T-helper 2 cell treated with Interferon-gamma antibody and Interleukin-4, amounts not matched to agents 100 ng/mL and 5 ng/mL, for 36 hours (primary cell): Measurements from ENCODE around the gene SCGB1A1. TPM values are rescaled to one million over a fixed set of nuclear protein-coding genes. Genes with fewer than 3 reads are reported as not detected.
"Not testable (repeated sequence)": the region's sequence is repeated elsewhere in the genome, so short reads cannot be mapped to it uniquely, and the experiment has no call there.

Experiments
- intact Hi-C: fragments of 100-400 bp; cut with micrococcal nuclease; formaldehyde crosslinking; loops from one replicate; pipeline ENCODE4 v1.15.1; 2023
- total RNA-seq: library from RNA; stranded (reverse); gene quantifications from 2 replicates; pipeline ENCODE4 v1.2.3, GENCODE V29; 2022

The SCGB1A1 gene
- total RNA-seq: not detected in 2 replicates

GRCh38 chr11:62418733-62419132, at the start of gene SCGB1A1:
Gene SCGB1A1, plus strand, starts transcription at chr11:62419033. Its CDS starts 63 bp downstream, at chr11:62419096.
- intact Hi-C loops: no loop called here

GRCh38 chr11:62370743-62371440, 47.9 kb upstream of the SCGB1A1 start:
- intact Hi-C loops: loop anchor here (10.0 kb wide), 1 partner anchor 156 kb away; no protein-coding TSS in a partner anchor

DNA sequence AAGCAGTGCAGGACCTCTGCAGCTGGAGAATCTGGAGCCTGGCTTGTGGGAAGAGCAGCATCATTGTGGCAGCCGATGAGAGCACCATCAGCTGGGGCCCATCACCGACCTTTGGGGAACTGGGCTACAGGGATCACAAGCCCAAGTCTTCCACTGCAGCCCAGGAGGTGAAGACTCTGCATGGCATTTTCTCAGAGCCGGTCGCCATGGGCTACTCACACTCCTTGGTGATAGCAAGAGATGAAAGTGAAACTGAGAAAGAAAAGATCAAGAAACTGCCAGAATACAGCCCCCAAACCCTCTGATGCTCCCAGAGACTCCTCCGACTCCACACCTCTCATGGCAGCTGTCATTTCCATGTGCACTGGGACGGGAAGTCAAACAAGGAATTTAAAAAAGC, 46.0 kb upstream of the SCGB1A1 start:
- intact Hi-C loops: loop anchor here (10.0 kb wide), 1 partner anchor 158 kb away; no protein-coding TSS in a partner anchor

GRCh38 chr11:62373464-62374119, 45.2 kb upstream of the SCGB1A1 start:
- intact Hi-C loops: loop anchor here (10.0 kb wide), 1 partner anchor 159 kb away; no protein-coding TSS in a partner anchor

- intact Hi-C loops: loop anchor here (10.0 kb wide), 1 partner anchor 160 kb away; no protein-coding TSS in a partner anchor
Observed at GRCh38 chr11:62374801-62375200, 44.0 kb upstream of the SCGB1A1 start.

GRCh38 chr11:62378459-62379063, 40.3 kb upstream of the SCGB1A1 start:
- intact Hi-C loops: loop anchor here (1.0 to 10.0 kb wide), 3 partner anchors 38 to 208 kb away; no protein-coding TSS in a partner anchor

- intact Hi-C loops: loop anchor here (2.0 to 10.0 kb wide), 2 partner anchors 165 to 209 kb away; no protein-coding TSS in a partner anchor
Observed at GRCh38 chr11:62379586-62379985, 39.2 kb upstream of the SCGB1A1 start.

DNA sequence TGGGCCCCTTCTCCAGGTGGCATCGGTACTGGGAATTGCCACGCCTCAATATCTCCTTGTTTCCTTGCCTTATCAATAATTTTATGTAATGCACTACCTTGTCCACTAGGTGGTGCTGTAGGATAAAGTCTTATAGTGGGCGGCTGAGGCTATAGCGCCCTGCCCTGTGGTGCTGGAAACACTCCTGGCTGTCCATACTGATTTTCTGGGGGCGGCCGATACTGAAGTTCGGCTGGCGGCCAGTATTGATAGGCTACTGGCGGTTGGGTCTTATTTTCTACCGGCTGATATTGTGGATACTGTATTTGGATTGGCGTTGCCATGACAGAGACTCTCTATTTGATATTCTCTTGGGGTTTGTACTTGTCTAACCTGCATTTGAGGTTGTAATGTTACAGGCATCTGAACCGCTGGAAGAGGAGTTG, 38.0 kb upstream of the SCGB1A1 start:
- intact Hi-C loops: loop anchor here (2.0 kb wide), 1 partner anchor 314 kb away; no protein-coding TSS in a partner anchor

- intact Hi-C loops: no loop called here
Observed at GRCh38 chr11:62383822-62384221, 35.0 kb upstream of the SCGB1A1 start.

DNA sequence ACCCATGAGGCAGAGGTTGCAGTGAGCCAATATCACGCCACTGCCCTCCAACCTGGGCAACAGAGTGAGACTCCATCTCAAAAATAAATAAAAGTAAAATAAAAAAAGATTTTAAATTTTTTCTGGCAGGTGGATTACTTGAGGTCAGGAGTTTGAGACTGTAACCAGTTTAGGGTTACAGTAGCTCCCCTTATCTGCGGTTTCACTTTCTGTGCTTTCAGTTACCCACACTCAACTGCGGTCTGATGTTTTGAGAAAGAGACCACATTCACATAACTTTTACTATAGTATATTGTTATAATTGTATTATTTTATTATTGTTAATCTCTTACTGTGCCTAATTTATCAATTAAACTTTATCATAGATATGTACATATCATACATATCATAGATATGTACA, 32.8 kb upstream of the SCGB1A1 start:
- intact Hi-C loops: not testable (repeated sequence)

DNA sequence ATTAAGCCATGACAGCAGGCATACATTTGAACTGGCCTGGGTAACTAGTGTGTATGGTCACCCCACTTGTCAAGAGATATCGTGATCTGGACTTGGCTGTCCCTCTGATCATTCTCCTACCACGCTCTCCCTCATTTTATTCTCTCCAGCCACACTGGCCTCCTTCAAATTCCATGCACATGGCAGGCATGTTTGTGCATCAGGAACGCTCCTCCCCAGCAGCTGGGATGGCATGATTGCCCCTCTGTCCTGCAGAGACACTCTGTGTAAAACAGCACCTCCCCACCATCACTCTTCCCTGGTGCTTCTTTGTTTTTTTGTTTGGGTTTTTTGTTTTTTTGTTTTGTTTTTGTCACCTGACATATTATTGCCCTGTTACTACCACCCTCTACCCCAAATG, 31.5 kb upstream of the SCGB1A1 start:
- intact Hi-C loops: no loop called here

DNA sequence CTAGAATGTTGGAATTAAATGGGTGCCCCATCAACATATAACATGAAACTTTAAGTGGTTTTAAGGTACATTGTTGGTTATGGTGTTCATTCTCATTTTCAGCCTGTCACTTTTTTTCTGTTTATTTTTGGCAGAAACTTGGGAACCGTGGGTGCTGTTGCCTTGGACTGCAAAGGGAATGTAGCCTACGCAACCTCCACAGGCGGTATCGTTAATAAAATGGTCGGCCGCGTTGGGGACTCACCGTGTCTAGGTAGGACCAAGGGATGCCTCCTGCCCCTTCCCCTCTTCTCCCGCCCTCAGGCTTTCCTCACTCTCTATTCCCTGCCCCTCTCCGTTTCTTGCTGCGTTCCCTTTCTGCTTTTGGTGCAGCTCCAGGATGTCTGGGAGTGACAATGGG, 29.8 kb upstream of the SCGB1A1 start:
- intact Hi-C loops: no loop called here

DNA sequence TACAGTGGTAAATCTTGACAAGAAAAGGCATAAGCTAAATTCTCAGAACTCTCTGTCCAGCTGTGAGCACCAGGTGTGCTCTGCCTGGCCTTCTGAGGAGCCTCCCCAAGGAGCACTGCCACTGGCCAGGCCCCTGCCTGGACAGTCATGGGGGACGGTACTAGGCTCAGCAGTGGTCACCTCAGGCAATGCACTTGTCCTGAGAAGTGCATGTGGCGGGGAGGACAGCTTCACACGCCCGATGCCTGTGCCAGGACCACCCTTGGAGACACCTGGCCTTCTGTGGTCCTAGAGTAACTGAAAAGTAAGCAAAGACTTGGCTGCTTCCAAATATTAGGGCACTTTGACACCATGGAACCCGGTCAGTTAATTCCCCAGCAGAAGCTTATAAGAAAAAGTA, 28.6 kb upstream of the SCGB1A1 start:
- intact Hi-C loops: loop anchor here (10.0 kb wide), 1 partner anchor 475 kb away; no protein-coding TSS in a partner anchor

- intact Hi-C loops: loop anchor here (10.0 kb wide), 1 partner anchor 474 kb away; no protein-coding TSS in a partner anchor
Observed at GRCh38 chr11:62390722-62391121, 28.1 kb upstream of the SCGB1A1 start.

DNA sequence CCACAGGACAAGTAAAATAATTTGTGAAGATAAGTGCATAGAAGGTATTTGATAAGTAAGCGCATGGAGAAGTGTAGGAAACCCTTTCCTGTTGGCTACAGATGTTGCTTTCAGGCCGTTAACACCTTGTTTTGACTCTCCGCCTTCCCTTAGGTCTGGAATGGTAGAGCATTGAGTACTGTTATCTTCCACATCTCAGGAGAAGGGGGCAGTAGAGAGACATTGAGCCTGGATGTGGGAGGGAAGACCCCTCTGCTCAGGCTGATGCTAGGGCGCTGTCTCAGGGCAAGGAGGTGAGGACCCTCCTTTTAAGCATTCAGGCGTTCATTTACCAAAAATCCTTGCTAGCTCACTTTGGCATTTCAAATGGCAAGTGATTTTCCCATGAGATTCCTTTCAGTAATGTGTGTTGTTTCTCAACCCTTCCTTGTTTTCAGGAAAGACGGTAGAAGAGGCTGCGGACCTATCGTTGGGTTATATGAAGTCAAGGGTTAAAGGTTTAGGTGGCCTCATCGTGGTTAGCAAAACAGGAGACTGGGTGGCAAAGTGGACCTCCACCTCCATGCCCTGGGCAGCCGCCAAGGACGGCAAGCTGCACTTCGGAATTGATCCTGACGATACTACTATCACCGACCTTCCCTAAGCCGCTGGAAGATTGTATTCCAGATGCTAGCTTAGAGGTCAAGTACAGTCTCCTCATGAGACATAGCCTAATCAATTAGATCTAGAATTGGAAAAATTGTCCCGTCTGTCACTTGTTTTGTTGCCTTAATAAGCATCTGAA, 27.0 kb upstream of the SCGB1A1 start:
- intact Hi-C loops: loop anchor here (10.0 kb wide), 1 partner anchor 473 kb away; no protein-coding TSS in a partner anchor

- intact Hi-C loops: loop anchor here (10.0 kb wide), 1 partner anchor 472 kb away; no protein-coding TSS in a partner anchor
Observed at GRCh38 chr11:62392506-62392905, 26.3 kb upstream of the SCGB1A1 start.

- intact Hi-C loops: loop anchor here (10.0 kb wide), 1 partner anchor 472 kb away; no protein-coding TSS in a partner anchor
Observed at GRCh38 chr11:62393061-62393611, 25.7 kb upstream of the SCGB1A1 start.

- intact Hi-C loops: loop anchor here (1.0 to 10.0 kb wide), 2 partner anchors 167 to 471 kb away; no protein-coding TSS in a partner anchor
Observed at GRCh38 chr11:62393735-62394134, 25.1 kb upstream of the SCGB1A1 start.

- intact Hi-C loops: loop anchor here (1.0 to 10.0 kb wide), 3 partner anchors 148 to 470 kb away; no protein-coding TSS in a partner anchor
Observed at GRCh38 chr11:62394825-62395538, 23.9 kb upstream of the SCGB1A1 start.
